GM18873 (cell line): ENCODE data around the gene NXPH4.

Experiments
- ATAC-seq: cut with Tn5 transposase; IDR thresholded peaks from one replicate; pipeline ENCODE4 v1.9.1; 2021; ENCODE audit warnings: mild to moderate bottlenecking, moderate library complexity, moderate number of reproducible peaks; ENCODE audit not compliant: unreplicated experiment, low FRiP score

The NXPH4 gene

DNA sequence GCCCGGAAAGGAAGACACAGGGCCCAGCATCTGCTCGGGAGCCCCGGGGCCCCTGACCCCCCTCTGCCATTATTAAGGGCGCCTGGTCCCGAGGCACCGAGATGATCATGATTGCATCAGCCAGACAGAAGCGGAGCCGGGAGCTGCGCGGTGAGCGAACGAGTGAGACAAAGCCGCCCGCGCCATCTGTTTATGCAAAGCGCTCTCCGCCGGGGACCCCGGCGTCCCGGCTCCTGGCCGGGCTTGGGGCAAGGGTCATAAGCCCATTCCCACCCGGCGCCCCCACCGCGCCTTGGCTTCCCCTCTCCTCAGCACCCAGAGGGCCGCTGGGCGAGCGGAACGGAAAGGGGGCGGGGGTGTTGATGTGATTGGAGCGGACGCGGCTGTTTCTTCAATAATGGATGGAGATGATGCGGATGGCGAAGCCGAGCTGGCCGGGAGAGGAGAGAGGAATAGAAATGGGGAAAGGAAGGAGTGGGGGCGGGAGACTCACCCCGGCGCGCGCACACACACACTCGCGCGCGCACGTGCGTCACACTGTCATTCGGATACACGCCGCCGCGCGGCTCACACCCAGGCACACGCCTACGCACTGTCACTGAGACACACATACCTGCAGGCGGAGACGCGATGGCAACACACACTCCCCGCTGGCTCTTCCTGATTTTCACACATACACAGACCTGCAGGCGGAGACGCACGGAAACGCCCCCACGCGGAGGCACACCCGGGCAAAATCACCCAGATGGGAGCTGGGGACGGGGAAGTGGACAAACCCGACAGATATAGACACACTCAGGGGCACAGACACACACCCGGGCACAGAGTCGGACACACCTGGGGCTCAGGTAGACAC is 23.7 kb downstream of the NXPH4 start:
- ATAC-seq: no peak

DNA sequence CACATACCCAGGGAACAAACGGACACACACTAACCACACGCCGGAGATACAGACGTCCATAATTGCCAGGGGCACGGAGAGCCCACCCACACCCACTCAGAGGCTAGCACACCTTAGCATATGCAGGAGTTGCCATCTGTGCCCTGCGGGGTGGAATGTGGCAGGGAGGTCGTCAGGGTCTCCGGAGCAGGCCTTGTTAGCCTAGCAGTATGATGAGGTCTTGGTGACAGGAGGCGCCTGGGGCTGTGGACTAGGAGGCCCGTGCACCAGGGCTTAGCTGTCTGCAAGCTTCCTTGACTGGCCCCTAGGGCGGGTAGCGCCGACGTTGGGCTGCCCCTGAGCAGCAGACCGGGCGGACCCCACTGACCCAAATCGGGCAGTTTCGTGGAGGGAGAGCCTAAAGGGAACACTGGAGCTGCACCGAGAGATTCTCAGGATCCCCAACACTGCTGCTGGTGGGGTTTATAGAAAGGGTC is 24.4 kb downstream of the NXPH4 start:
- ATAC-seq: no peak

DNA sequence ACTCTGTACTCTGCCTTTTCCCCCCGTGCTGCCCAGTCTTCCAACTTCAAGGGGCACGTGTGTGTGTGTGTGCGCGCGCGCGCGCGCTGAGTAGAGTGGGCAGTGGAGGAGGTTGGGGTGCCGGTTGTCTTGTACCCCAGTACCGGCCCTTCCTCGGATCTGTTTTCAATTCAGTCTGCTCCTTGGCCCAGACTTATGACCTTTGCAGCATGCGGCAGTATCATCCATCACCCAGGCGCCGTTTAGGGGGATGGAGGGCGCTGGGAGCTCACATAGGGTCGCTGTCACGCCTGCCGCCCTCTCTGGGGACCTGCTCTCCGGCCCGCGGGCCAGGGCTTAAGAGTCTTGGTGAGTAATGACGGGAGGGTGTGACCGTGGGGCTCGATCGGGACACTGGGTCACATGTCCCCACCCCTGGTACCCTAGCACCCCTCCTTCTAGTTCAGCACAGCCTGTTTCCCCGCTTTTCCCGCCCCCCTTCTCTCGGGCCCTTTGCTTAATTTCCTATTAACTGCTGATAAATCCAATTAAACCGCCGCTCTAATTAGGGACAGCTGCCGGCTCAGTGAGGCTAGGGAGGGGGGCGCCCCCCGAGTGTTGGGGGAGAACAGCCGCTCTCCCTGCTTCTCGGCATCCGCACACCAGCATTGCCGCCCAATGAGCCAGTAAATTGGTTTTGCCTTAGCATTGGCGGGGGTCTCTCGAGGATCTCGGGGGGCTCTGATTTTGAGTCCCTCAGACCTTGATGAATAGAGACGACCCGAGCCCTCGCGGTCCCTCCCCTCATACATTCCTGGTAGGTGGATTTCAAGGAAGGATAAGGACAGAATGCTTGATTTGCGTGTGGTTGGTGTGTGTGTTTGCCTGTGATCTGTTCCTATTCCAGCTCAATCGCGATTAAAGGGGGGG is 25.1 kb downstream of the NXPH4 start:
- no peak for ATAC-seq

DNA sequence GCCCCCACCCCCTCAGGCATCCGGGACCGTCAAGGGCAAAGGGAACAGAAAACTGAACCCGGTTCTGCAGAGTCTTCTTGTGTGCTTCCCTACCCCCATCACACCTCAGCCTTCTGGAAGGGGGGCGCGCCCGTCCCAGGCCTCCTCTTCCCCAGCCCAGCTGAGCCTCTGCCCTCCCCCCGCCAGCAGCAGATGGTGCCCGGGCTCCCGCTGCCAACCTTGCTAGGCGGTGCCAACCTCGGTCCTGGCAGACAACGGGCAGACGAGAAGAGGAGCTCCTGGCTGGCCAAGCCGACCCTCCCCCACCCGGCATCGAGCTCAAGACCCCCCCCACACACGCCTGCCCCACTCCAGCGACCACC is 25.7 kb downstream of the NXPH4 start:
- ATAC-seq: no peak

DNA sequence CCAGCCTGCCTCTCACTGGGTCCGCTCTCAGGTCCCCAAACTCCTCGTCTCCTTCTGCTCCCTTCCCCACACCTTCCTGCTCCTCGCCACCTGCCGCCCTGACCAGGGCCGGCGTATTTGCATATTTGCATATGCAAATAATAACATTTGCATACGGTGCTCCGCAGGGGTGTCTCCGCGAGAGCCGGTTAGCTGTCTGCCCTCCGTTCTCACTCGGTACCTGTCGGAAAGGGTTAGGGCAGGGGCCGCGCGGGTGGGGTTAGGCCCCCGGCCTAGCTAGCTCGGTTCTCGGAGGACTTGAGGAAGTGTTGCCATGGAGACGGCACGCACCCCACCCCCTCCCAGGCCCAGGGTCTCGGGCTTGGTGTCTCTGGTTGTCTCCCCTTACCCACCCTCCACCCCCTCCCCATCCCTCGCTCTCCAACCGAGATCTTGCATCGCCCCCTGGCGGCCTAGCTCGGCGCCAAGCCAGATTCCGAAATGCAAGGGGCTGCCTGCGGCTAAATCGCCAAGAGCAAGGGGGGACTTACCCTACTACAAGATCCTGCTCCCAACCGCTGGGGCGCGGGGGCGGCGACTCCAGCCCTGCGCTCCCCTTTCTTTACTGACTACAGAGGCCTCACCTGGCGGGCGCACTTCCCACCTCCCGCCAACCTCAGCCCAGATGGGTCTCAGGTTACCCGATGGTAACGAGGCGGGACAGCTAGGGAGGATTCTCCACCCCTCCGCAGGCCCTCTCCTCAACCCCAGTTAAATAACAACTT is 26.3 kb downstream of the NXPH4 start:
- no peak for ATAC-seq

DNA sequence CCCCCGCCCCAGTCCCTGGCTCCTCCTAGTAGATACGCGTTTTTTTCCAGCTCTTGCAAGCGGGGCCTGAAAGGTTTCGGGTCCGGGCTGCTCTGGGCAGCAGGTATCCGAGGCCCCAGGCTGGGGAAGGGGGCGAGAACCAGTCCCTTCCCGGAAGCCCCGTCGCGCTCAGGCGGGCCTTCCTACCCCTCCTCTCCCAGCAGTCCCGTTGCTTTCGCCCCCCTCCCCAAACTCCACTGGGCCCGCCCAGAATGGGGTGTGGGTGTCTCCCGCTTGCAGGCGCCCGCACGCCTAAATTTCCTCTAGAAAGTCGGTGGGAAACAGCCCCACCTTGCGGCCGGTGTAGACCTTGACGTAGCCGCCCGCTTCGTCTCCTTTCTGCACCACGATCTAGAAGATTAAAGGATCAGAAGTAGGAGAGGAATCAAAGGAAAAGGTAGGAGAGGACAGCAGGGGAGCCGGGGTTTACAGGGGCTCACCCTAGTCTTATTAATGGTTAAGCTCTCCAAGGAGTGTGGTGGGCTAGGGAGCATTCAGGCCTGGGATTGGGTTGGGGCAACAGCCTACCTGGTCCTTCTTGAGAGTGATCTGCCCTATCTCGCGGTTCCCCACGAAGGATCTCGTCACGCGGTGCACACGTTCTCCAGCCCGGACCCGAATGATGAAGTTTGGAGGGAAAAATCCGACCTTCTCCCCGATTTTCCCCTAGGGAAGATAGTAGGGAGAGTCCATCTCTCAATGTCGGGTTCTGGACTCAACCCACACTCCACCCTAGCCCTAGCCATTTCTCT is 27.1 kb downstream of the NXPH4 start:
- no peak for ATAC-seq

DNA sequence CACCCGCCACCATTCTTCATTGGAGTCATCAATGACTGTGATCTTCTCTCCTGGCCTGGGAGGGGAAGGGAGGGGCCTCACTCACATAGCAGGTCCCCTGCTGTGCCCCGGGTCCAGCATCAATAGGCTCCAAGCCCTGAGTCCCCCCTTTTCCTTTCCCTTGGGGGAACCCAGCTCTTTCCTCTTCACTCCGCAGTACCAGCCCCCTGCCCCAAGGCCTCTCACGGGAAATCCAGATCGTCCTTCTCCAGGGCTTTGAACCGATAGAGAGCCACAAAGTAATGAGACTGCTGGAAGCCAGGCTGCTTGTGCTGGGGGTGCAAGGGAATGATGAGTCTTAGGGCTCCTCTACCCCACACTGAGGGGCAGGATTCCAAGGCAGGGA is 27.7 kb downstream of the NXPH4 start:
- no peak for ATAC-seq

DNA sequence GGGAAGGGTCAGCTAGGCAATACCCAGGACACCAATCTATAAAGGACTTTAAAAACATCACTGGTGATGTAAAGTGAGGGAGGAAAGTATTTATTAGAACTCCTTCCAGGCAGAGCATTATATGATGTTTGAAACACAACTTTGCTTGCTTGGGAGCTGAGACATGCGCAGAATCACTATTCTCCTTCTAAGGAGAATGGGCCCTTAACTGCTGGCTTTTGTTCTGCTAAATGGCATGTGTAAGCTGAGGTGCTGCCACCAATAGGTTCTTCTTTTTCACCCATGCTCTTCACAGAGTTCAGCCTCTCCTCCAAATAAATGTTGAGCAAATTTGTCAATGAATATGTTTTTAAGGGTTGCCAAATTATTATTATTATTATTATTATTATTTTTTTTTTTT is 30.4 kb downstream of the NXPH4 start:
- no peak for ATAC-seq

DNA sequence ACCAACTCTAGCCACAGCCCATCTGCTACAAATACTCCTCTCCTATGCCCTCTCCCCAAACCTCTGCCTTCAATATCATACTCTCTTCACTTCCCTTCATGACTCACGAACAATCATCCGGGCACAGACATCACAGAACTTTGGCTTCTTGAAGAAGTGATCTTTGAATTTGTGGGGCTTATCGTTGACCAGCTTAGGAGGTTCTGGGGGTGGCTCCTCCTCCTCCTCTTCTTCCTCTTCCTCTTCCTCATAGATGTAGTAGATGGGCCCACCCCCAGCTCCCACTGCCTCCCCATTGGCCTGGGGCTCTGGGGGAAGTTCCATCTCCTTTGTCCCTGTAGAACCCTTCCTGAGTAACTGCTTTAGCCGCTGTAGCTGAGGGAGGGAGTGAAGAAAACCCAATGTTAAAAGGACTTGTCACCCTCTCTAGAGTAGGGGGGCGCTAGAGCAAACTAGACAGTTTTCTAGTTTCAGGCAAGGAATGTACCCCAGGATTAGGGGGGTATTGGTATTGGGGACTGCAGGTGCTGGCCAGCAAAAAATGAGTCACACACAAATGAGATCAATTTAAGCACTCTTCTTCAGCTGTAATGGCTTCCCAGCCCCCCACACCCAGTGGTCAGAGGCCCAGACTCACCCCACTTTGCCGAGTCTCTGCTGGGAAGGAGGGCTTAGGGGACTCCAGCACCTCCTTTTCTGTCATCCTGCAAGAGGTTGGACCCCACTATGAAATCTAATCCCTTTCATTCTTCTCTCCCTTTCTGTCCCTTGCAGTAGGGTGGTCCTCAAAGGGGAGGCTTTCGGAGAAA is 32.5 kb downstream of the NXPH4 start:
- ATAC-seq: no peak

DNA sequence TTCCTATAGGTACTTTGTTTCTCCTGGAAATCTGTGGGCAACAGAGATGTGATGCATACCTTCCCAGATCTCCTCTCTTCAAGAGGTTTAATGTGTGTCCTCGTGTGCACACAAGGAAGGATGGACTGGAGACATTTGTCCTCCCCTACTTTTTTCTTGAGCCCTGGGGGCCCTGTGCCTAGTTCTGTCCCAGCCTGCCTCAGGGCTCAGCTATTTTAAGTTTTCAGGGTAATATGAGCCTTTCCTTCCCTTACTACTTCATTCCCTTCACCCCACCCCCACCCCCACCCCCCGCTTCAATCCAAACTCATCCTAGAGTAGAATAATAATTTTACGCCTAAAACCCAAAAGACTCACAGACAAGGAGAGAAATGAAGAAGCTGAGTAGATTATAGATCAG is 33.9 kb downstream of the NXPH4 start:
- ATAC-seq: no peak

DNA sequence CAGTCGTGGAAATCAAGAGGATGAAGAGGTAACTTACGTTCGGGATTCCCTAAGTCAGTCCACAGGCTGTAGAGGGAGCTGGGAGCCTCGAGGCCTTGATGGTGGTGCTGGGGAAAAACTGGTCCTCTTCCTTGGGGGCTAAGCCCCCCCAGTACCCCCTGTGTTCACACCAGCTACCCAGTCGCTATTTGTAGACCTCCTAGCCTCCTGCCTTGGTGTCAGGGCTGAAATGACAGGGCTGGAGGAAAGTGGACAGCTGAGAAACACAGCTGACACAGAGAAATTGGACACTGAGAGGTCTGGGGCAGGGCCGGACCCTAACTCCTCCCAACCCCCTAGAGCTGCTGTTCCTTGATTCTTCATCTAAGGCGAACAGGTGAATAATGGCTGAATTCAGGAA is 34.4 kb downstream of the NXPH4 start, which contains the start of gene STAC3:
Gene STAC3, minus strand, starts transcription at position 232 of the 400 bp plus-strand sequence. CDS start 1,551 bp downstream, outside the sequence.
- no peak for ATAC-seq

DNA sequence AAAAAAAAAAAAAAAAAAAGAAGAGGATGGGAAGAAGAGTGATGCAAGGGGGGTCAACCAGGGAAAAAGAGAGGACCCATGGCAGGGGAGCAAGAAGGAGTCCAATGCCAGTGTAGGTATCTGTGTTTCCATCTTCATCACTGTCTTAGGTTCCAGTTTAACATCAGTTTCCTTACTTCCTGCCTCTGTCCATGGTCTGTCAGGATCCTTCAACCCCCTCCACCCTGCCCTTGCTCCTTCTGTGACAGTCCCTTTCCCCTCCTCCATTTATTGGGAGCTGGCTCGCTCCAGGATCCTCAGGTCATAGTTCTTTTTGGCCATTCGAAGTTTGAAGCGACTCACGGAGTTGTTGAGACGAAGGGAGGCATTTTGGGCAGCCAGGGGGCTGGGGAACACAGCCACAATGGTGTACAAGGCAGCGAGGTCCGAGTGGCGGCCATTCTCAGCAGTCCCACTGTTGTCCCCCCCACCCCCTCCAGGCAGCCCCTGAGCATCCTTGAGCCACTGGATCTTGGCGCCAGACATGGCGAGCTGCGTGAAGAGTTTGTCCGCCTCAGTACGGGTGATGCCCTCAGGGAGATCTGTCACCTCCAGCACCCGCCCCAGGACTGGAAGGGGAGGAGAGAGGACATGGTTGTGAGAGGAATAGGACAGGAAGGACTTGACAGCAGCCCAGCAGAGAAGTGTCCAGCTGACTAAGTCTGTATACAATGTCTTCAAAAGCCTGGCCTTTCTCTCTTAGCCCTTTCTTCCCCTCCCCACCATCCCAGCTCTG is 38.1 kb downstream of the NXPH4 start:
- no peak for ATAC-seq

DNA sequence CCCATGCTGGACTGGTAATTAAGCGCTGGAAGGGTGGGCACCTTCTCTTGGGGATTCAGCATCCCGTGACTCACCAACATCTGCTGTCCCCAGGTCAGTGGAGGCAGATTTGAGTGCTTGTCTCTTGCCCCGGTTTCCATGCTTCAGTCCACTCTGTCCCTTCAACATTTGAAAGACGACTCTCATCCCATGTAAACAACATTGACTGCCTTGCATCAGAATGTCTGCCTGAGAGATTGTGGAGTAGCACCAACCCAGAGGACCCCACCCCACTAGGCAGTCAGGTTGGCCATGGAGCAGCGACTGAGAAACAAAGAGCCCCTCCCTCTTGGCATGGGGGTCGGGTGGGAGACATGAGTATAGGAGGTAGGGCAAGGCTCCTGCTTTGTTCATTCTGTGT is 39.3 kb downstream of the NXPH4 start:
- ATAC-seq: no peak

DNA sequence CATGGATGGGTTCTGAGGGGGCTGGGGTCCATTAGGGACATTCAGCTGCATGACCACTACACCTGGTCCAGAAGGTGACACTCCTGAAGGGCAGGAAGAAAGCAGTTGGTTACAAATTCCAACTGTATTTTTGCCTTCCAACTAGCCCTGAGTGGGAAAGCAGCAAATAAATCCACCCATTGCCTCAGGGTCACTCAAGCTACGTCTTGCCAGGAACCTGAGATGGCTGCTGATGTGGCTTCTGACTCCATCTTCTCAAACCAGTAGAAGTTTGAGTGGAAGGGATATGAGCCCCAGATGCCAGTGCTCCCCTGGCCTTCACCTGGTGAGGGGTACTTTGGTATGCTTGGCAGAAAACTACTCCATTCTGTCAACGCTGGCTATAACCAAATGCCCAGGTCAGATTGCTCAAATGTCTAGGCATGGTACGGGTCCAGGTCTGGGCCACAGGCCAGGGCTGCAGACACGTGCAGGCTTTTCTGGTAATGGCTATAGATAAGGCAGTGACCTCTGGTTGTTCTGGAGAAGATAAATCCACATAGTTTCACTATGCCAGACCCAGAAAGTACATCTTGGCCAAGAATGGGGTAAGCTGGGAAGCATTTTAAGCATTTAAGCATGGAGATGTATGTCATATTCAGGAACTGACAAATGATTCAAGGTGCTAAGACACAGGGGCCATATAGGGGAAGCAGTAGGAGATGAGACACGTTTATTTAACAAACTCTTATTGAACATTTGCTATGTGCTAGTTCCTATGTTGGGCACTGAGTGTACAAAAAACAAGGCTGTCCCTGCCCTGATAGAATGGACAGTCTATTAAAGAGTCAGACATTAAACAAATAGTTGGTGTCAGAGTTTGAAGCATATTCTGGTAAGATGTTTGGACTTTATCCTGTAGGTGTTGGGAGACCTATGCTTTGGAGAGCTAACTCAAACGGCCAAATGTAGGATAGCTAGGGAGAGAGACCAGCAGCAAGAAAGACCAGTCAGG is 42.7 kb downstream of the NXPH4 start:
- ATAC-seq: no peak

DNA sequence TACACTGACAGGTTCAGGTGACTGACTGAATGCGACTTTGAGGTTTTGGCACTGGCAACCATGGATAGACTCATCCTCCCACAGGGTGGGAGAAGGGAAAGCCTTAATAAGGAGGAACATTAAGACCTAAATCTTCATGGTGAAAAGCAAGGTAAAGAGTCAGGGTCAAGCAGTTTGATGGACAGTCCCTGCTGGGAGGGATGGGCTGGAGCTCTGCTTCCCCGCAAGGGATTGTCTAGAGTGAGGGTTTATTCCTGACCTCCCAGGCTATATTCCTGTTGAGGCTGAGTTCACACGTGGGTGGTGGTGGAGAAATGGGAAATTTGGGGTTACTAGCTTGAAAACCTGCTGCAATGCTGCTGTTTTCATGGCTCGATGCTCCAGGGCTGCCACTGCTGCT is 43.8 kb downstream of the NXPH4 start:
- no peak for ATAC-seq

DNA sequence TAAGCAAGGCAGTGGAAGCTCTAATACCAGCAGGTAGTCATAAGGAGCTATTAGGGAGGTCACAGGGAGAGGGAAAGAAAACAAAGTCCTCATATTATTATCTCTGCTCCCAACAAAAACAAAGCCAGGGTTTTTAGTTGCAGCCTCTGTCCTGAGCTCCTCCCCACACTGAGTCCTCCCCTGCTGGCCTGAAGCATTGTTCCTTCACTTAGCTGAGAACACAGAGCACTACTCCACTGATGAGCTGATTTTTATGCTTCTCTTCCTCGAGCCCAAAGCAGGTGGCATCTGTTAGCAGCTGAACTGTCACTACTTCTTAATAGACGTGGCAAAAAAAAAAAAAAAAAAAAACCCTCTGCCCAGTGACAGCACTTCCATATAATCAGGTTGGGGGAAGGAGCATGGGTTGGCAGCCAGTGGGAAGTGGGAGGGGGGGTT is 44.9 kb downstream of the NXPH4 start:
- ATAC-seq: no peak
